Type B pancreatic cell (in vitro differentiated cells): Measurements from ENCODE around the gene NGEF. TPM values are rescaled to one million over a fixed set of nuclear protein-coding genes. Genes with fewer than 3 reads are reported as not detected.
"Not testable (repeated sequence)": the region's sequence is repeated elsewhere in the genome, so short reads cannot be mapped to it uniquely, and the experiment has no call there.

Experiments used
- DNase-seq: peaks from one replicate; pipeline ENCODE4 v3.0.0; 2021; ENCODE audit warnings: mixed read lengths; ENCODE audit not compliant: unreplicated experiment; ENCODE audit errors: extremely low spot score
- H3K27ac Mint-ChIP-seq: 2 replicates; pipeline ENCODE4 v1.8.0; 2021; ENCODE audit warnings: mild to moderate bottlenecking, mixed read lengths
- H3K27me3 Mint-ChIP-seq: 2 replicates; pipeline ENCODE4 v1.8.0; 2021; ENCODE audit warnings: mixed read lengths
- H3K36me3 Mint-ChIP-seq: 2 replicates; pipeline ENCODE4 v1.8.0; 2021; ENCODE audit warnings: mixed read lengths
- H3K4me1 Mint-ChIP-seq: one replicate; pipeline ENCODE4 v1.8.0; 2021; ENCODE audit warnings: mixed read lengths; ENCODE audit not compliant: unreplicated experiment
- H3K4me3 Mint-ChIP-seq: 2 replicates; pipeline ENCODE4 v1.8.0; 2021; ENCODE audit warnings: mild to moderate bottlenecking, mixed read lengths
- H3K9me3 Mint-ChIP-seq: 2 replicates; pipeline ENCODE4 v1.8.0; 2021; ENCODE audit warnings: mixed read lengths
- CTCF ChIP-seq: fragments of 200-600 bp; sonication (generic); conservative IDR thresholded peaks from 2 replicates; pipeline ENCODE4 v1.5.0; 2021; ENCODE audit warnings: antibody characterized with exemption, mild to moderate bottlenecking
- total RNA-seq: library from RNA; stranded (reverse); gene quantifications from 2 replicates; pipeline ENCODE4 v1.2.1, GENCODE V29; 2021; ENCODE audit warnings: low replicate concordance

Gene NGEF
- total RNA-seq, 1 donor from 2014 or later = 20.7 TPM

GRCh38 chr2:232857158-232857563 lies 155.9 kb downstream of the NGEF start:
- Mint-ChIP-seq H3K36me3 (peaks cover 23% of the 10 kb centered on the region), H3K4me1 (peaks cover 15% of the 10 kb centered on the region), H3K27ac (peak overlapping the region; percentile 55), H3K27me3 (no peaks in the 10 kb centered on the region), H3K9me3 (no peaks in the 10 kb centered on the region), H3K4me3 (no peak overlapping the region)
- TF ChIP-seq CTCF = no peak
- no peak for DNase-seq

- H3K4me3 Mint-ChIP-seq = no peak overlapping the region
- H3K36me3 Mint-ChIP-seq = peaks cover 9% of the 10 kb centered on the region
- H3K9me3 Mint-ChIP-seq = no peaks in the 10 kb centered on the region
- no peak for TF ChIP-seq CTCF
- DNase-seq = no peak
- peaks cover 8% of the 10 kb centered on the region for H3K4me1 Mint-ChIP-seq
- no peak overlapping the region for H3K27ac Mint-ChIP-seq
- no peaks in the 10 kb centered on the region for H3K27me3 Mint-ChIP-seq
These were observed 159.0 kb downstream of the NGEF start for GRCh38 chr2:232854082-232854481.

GRCh38 chr2:232852676-232853075 lies 160.4 kb downstream of the NGEF start:
- Mint-ChIP-seq H3K4me1 (peaks cover 8% of the 10 kb centered on the region), H3K4me3 (no peak overlapping the region), H3K36me3 (peaks cover 9% of the 10 kb centered on the region), H3K27ac (no peak overlapping the region), H3K27me3 (no peaks in the 10 kb centered on the region), H3K9me3 (no peaks in the 10 kb centered on the region)
- no peak for TF ChIP-seq CTCF
- no peak for DNase-seq

GRCh38 chr2:232852081-232852480 lies 161.0 kb downstream of the NGEF start:
- H3K4me3 Mint-ChIP-seq, H3K36me3 Mint-ChIP-seq, DNase-seq, H3K27me3 Mint-ChIP-seq, H3K27ac Mint-ChIP-seq, H3K4me1 Mint-ChIP-seq, H3K9me3 Mint-ChIP-seq: not testable (repeated sequence)

GRCh38 chr2:232850039-232850438 lies 163.0 kb downstream of the NGEF start:
- no peaks in the 10 kb centered on the region for H3K4me1 Mint-ChIP-seq
- H3K9me3 Mint-ChIP-seq = no peaks in the 10 kb centered on the region
- H3K27ac Mint-ChIP-seq = no peak overlapping the region

GRCh38 chr2:232846055-232846454 lies 167.0 kb downstream of the NGEF start:
- no peak overlapping the region for H3K4me3 Mint-ChIP-seq
- no peak for DNase-seq
- H3K36me3 Mint-ChIP-seq = peaks cover 16% of the 10 kb centered on the region
- H3K9me3 Mint-ChIP-seq = no peaks in the 10 kb centered on the region
- no peak overlapping the region for H3K27ac Mint-ChIP-seq
- no peaks in the 10 kb centered on the region for H3K4me1 Mint-ChIP-seq
- H3K27me3 Mint-ChIP-seq = no peaks in the 10 kb centered on the region
- no peak for TF ChIP-seq CTCF

More at GRCh38 chr2:232850039-232850438, 163.0 kb downstream of the NGEF start:
- DNase-seq = no peak
- H3K36me3 Mint-ChIP-seq = peaks cover 10% of the 10 kb centered on the region
- TF ChIP-seq CTCF = no peak
- H3K4me3 Mint-ChIP-seq = no peak overlapping the region
- H3K27me3 Mint-ChIP-seq = no peaks in the 10 kb centered on the region
